HK-2 (cell line): ENCODE data around the gene IDUA.
"Not testable (repeated sequence)": the region's sequence is repeated elsewhere in the genome, so short reads cannot be mapped to it uniquely, and the experiment has no call there.

ENCODE experiments used
- DNase-seq: peaks from one replicate; pipeline ENCODE4 v3.0.0-alpha.2; 2018; ENCODE audit not compliant: unreplicated experiment

Gene IDUA

GRCh38 chr4:987624-988513, 1.0 kb downstream of the IDUA start:
- DNase-seq, result peak; percentile 90

GRCh38 chr4:988726-989721, 2.2 kb downstream of the IDUA start:
- no peak for DNase-seq

GRCh38 chr4:989722-990471, 3.1 kb downstream of the IDUA start:
- DNase-seq, result no peak

GRCh38 chr4:990746-991367, 4.0 kb downstream of the IDUA start:
- no peak for DNase-seq

GRCh38 chr4:991451-992296, 4.8 kb downstream of the IDUA start:
- no peak for DNase-seq

GRCh38 chr4:992297-993110, 5.7 kb downstream of the IDUA start:
- DNase-seq, result peak; percentile 95

DNA sequence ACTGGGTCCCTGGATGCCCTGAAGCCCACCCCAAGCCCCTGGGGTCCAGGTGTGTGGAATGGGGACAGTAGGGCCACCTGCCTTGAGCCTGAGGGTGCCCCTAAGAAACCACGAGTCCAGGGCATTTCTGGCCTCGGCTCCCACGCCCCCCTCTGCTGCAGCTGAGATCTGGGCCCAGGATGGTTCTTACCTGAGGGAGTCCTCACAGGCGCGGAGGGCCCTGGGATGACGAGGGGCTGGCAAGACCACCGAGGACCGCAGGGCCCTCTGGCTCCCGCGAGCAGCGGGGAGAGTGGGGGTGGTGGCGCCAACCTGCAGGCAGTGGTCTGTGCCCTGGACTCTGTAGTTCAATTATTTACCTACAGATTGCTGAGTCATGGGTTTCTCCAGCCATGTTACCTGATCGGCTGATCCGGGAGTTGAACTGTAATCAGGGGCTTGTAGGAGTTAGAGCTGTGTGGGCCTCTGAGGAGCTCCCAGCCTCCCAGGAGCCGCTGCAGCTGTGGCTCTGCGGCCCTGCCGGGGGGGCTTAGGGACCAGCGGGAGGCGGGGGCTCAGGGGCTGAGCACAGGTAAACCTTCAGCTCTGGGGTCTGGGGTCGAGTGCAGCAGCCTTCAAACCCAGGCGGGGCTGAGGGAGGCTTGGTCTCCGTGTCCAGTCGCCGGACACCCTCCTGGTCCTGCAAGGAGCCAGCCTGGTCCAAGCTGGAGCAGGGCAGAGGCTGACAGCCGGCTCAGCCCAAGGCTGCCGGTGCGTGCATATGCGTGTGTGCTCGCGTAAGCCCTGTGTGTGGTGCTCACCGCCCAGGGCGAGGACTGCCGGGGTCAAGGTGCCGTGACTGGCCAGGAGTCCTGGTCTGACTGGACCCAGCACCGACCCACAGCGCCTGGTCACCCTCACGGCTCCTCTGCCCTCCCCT, 6.5 kb downstream of the IDUA start, which contains the start of gene SLC26A1:
SLC26A1 (minus strand) TSS at position 294 of the 919 bp plus-strand sequence. CDS start 1,701 bp downstream, outside the sequence.
- peak; percentile 80 for DNase-seq

DNA sequence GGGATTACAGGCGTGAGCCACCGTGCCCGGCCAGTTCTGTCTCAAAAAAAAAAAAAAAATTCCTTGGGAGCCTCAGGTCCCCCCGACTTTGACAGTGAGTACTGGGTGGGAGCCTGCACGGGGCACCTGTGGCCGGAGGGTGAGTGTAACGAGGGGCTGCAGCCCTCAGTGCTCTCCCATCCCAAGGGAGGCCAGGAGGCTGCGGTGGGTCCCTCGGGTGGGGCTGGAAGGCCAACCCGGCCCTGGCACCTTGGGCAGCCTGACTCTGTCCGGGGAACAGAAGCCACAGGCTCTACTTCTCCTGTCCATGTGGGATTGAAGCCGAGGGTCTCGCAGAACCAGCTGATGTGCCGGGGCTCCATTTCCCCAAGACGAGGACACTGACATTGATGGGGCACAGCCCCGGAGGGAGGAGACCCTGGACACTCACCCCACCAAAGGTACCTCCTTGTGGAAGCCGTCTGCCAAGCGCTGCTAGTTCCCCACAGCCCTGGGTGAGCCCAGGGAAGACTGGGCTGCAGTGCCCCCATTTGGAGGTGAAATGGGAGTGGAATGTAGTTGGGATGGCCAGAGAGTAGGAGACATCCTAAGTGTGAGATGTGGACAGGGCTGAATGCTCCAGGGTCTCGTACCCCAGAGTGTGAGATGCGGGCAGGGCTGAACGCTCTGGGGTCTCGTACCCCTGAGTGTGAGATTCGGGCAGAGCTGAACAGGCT, 8.6 kb downstream of the IDUA start:
- no peak for DNase-seq

DNA sequence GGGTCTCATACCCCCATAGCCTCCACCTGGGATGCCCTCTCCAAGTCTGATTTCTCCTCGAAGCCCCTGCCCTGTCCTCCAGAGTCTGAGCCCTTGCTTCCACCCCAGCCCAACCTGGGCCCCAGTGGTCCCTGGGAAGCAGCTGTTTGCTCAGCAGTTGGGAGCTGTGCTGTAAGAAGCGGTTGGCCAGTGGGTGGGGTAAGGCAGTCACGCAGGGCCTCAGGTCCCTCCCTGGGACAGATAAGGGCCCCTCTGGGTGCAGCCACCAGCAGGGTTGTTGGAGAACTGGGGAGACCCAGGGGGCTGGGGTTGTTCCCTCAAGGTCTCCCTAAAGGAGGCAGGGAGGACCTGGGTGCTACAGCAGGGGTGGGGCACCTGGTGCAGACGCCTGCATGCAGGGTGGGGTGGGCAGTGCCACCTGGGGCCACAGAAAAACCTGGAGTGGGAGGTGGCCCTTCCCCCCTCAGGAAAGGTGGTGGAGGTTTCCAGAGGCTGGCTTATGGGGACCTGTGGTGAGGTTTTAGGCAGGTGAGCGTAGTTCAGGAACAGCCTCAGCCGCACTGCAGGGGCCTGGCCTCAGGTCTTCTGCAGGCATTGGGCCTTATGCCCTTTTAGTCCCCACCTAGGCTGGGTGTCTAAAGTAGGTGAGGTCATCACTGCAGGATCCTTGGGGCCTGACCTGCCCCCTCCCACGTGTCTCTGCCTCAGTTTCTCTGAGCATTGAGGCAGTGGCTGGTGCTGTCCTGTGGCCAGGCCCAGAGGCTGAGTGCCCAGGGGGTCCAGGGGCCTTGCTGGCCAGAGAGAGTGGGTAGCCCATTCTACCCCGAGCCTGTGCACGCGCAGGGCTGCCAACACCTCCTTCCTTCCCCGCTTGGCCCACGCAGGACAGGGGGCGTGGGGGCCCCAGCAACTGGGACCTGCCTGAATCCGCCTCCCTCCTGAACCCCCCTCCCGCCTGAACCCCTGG, 9.5 kb downstream of the IDUA start:
- no peak for DNase-seq

- no peak for DNase-seq
These were observed 10.1 kb downstream of the IDUA start for GRCh38 chr4:996997-997374.

DNA sequence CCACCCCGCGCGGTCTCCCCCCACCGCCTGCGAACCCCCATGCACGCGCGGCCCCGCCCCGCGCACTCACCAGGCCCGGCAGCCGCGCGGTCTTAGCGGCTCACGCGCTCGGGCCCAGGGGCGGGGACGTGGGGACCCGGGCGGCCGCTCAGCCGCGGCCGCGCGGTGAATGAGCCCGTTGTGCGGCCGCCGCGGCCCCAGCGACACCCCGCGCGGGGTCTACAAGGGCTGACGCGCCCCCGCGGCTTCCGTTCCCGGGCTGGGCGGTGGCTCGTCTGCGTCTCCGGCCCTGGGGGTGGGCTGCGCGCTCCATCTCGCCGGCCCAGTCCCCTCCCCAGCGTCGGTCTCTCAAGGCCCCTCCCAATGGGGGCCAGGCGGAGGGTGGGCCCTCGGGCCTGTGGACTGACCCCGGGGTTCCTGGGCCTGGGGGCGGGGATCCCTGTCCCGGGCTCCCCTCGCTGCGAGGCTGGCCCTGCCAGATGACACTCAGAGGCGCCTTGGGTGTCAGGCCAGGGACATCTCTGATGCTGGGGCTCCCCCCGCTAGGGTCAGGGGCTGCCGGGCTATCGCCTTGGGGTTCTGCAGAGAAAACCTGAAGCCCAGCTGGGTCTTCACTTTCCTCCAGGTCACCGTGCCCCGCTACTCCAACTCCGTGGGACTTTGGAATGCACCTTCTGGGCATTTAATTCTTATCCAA, 10.7 kb downstream of the IDUA start:
- no peak for DNase-seq

GRCh38 chr4:998096-998691, 11.3 kb downstream of the IDUA start:
- no peak for DNase-seq

GRCh38 chr4:999240-999863, 12.5 kb downstream of the IDUA start:
- not testable (repeated sequence) for DNase-seq

- no peak for DNase-seq
These were observed 13.1 kb downstream of the IDUA start for GRCh38 chr4:999882-1000425.
